IMR-90 (cell line): ENCODE measurements around the gene CATSPERZ. TPM values are rescaled to one million over a fixed set of nuclear protein-coding genes. Genes with fewer than 3 reads are reported as not detected.

Source experiments
- ATAC-seq: fragments of 200-7000 bp; cut with Tn5 transposase; 2 replicates; pipeline ENCODE4 v1.9.1; 2020; ENCODE audit warnings: low read depth, mild to moderate bottlenecking, moderate library complexity
- BruUV-seq: library from RNA; stranded (reverse); fragments of 400-500 nt; replicated peaks from 2 replicates; lab custom pipeline; 2021; lab: Mats Ljungman, UMichigan
- CTCF ChIA-PET: fragments of 300-600 bp; formaldehyde crosslinking; extraction: SDS; loops from one replicate; lab custom pipeline; 2021; ENCODE audit warnings: antibody characterized with exemption; lab: Yijun Ruan, JAX
- POLR2A ChIA-PET: fragments of 300-600 bp; sonication (Branson Sonifier 250); formaldehyde crosslinking; loops from one replicate; lab custom pipeline; 2022; ENCODE audit warnings: antibody characterized with exemption; ENCODE audit not compliant: unreplicated experiment; lab: Charles Lee
- DNase-seq: peaks from one replicate; pipeline ENCODE4 v3.0.0; 2013
- H2AFZ ChIP-seq: replicated peaks from 2 replicates; pipeline ENCODE3; 2013; ENCODE audit warnings: low read length, mild to moderate bottlenecking; ENCODE audit not compliant: poor library complexity
- H2AK5ac ChIP-seq: 2 replicates; pipeline ENCODE4 v1.6.1; 2013; ENCODE audit warnings: low read depth, low read length, inconsistent platforms
- H2AK9ac ChIP-seq: replicated peaks from 2 replicates; pipeline ENCODE3; 2013; ENCODE audit warnings: mild to moderate bottlenecking, low read depth, low read length, moderate library complexity; ENCODE audit not compliant: poor library complexity
- H2BK120ac ChIP-seq: 2 replicates; pipeline ENCODE4 v1.6.1; 2013; ENCODE audit warnings: low read depth, low read length, inconsistent platforms
- H2BK15ac ChIP-seq: 3 replicates; pipeline ENCODE4 v1.6.1; 2013; ENCODE audit warnings: low read depth, low read length, inconsistent platforms
- H2BK20ac ChIP-seq: 2 replicates; pipeline ENCODE4 v1.6.1; 2013; ENCODE audit warnings: low read depth, mild to moderate bottlenecking, inconsistent platforms, low read length, moderate library complexity
- H2BK5ac ChIP-seq: 2 replicates; pipeline ENCODE4 v1.6.1; 2013; ENCODE audit warnings: mild to moderate bottlenecking, low read depth, low read length, inconsistent platforms; ENCODE audit not compliant: poor library complexity, severe bottlenecking
- H3K14ac ChIP-seq: replicated peaks from 2 replicates; pipeline ENCODE4 v1.6.1; 2013; ENCODE audit warnings: low read depth, low read length, inconsistent platforms
- H3K18ac ChIP-seq: 2 replicates; pipeline ENCODE4 v1.6.1; 2013; ENCODE audit warnings: low read depth, low read length, control low read depth
- H3K23ac ChIP-seq: 2 replicates; pipeline ENCODE4 v1.6.1; 2013; ENCODE audit warnings: low read depth, low read length, inconsistent platforms
- H3K27ac ChIP-seq: 2 replicates; pipeline ENCODE4 v1.5.1; 2013; ENCODE audit warnings: mild to moderate bottlenecking, control low read depth, low read length; ENCODE audit not compliant: insufficient read depth
- H3K27me3 ChIP-seq: 2 replicates; pipeline ENCODE4 v1.6.1; 2013; ENCODE audit warnings: low read length; ENCODE audit not compliant: control insufficient read depth, insufficient read depth
- H3K36me3 ChIP-seq: 2 replicates; pipeline ENCODE4 v1.6.1; 2013; ENCODE audit warnings: low read length, mixed read lengths; ENCODE audit not compliant: control insufficient read depth, insufficient read depth
- H3K4ac ChIP-seq: 2 replicates; pipeline ENCODE4 v1.6.1; 2013; ENCODE audit warnings: low read depth, low read length, inconsistent platforms
- H3K4me1 ChIP-seq: 2 replicates; pipeline ENCODE4 v1.6.1; 2013; ENCODE audit warnings: low read length, mixed read lengths; ENCODE audit not compliant: control insufficient read depth, insufficient read depth
- H3K4me2 ChIP-seq: 2 replicates; pipeline ENCODE4 v1.6.1; 2013; ENCODE audit warnings: low read depth, mild to moderate bottlenecking, control low read depth, low read length, moderate library complexity
- H3K4me3 ChIP-seq: 2 replicates; pipeline ENCODE4 v1.5.1; 2013; ENCODE audit warnings: low read depth, mild to moderate bottlenecking, control low read depth, low read length, moderate library complexity; ENCODE audit not compliant: insufficient read depth
- H3K56ac ChIP-seq: 2 replicates; pipeline ENCODE4 v1.6.1; 2013; ENCODE audit warnings: low read length, inconsistent platforms; ENCODE audit not compliant: insufficient read depth; ENCODE audit errors: extremely low read depth
- H3K79me1 ChIP-seq, 2 experiments: 2 replicates each; pipeline ENCODE4 v1.6.1; 2013; ENCODE audit warnings: low read length in 2 of 2, inconsistent platforms in 1 of 2, low read depth in 1 of 2
- H3K9ac ChIP-seq: 2 replicates; pipeline ENCODE4 v1.6.1; 2013; ENCODE audit warnings: low read depth, low read length, control low read depth
- H3K9me1 ChIP-seq: 2 replicates; pipeline ENCODE4 v1.6.1; 2013; ENCODE audit warnings: low read length, inconsistent platforms; ENCODE audit not compliant: insufficient read depth
- H3K9me3 ChIP-seq: 2 replicates; pipeline ENCODE4 v1.6.1; 2013; ENCODE audit warnings: low read length; ENCODE audit not compliant: control insufficient read depth, insufficient read depth
- H4K20me1 ChIP-seq: 2 replicates; pipeline ENCODE4 v1.6.1; 2013; ENCODE audit warnings: low read length, inconsistent platforms; ENCODE audit not compliant: insufficient read depth
- H4K5ac ChIP-seq: 2 replicates; pipeline ENCODE4 v1.6.1; 2013; ENCODE audit warnings: mild to moderate bottlenecking, low read depth, low read length, control low read depth
- H4K8ac ChIP-seq, 2 experiments: 2 replicates each; pipeline ENCODE4 v1.6.1; 2013; ENCODE audit warnings: low read depth in 2 of 2, low read length in 2 of 2, control low read depth in 1 of 2, inconsistent platforms in 1 of 2
- H4K91ac ChIP-seq: 2 replicates; pipeline ENCODE4 v1.6.1; 2013; ENCODE audit warnings: low read depth, low read length, inconsistent platforms; ENCODE audit not compliant: insufficient read depth
- BHLHE40 ChIP-seq: fragments of 150-350 bp; IDR thresholded peaks from 2 replicates; pipeline ENCODE4 v1.6.1; 2016; ENCODE audit warnings: mild to moderate bottlenecking, low read depth, low read length
- CEBPB ChIP-seq: IDR thresholded peaks from 2 replicates; pipeline ENCODE4 v1.6.1; 2012; ENCODE audit warnings: low read depth, low read length, improper control_type of control experiment
- CHD1 ChIP-seq: IDR thresholded peaks from 2 replicates; pipeline ENCODE4 v1.6.1; 2012; ENCODE audit warnings: low read depth, low read length, improper control_type of control experiment
- FOS ChIP-seq: fragments of 150-350 bp; IDR thresholded peaks from 2 replicates; pipeline ENCODE4 v1.6.1; 2016; ENCODE audit warnings: low read depth, low read length
- MAFK ChIP-seq: IDR thresholded peaks from 2 replicates; pipeline ENCODE4 v1.6.1; 2012; ENCODE audit warnings: low read depth, low read length, improper control_type of control experiment
- MAZ ChIP-seq: IDR thresholded peaks from 2 replicates; pipeline ENCODE4 v1.6.1; 2012; ENCODE audit warnings: low read depth, mild to moderate bottlenecking, low read length, improper control_type of control experiment, moderate library complexity, borderline replicate concordance
- MXI1 ChIP-seq: IDR thresholded peaks from 2 replicates; pipeline ENCODE4 v1.6.1; 2012; ENCODE audit warnings: low read depth, mild to moderate bottlenecking, low read length, moderate library complexity, borderline replicate concordance
- POLR2A ChIP-seq: IDR thresholded peaks from 2 replicates; pipeline ENCODE4 v1.6.1; 2012; ENCODE audit warnings: mild to moderate bottlenecking, low read depth, low read length
- RAD21 ChIP-seq: IDR thresholded peaks from 2 replicates; pipeline ENCODE4 v1.6.1; 2012; ENCODE audit warnings: low read length, improper control_type of control experiment
- RCOR1 ChIP-seq: IDR thresholded peaks from 2 replicates; pipeline ENCODE4 v1.6.1; 2012; ENCODE audit warnings: mild to moderate bottlenecking, low read length, improper control_type of control experiment; ENCODE audit not compliant: insufficient replicate concordance
- RFX5 ChIP-seq: IDR thresholded peaks from 2 replicates; pipeline ENCODE4 v1.8.0; 2012; ENCODE audit warnings: low read depth, mild to moderate bottlenecking, low read length, moderate library complexity
- SMC3 ChIP-seq: fragments of 150-350 bp; IDR thresholded peaks from 2 replicates; pipeline ENCODE4 v1.6.1; 2016; ENCODE audit warnings: low read depth, mild to moderate bottlenecking, antibody characterized with exemption, low read length, moderate library complexity
- WGBS, 2 experiments: methylation state at CpG; one replicate each; pipeline versions ENCODE4 v1.1.5 to v1.1.7; 2013; ENCODE audit warnings: missing lambda C conversion rate in 2 of 2; ENCODE audit not compliant: insufficient read length in 1 of 2; ENCODE audit errors: extremely low coverage in 2 of 2; 5-methylcytosine and 5-hydroxymethylcytosine counted together
- dilution Hi-C: fragments of 300-500 bp; cut with HindIII; formaldehyde crosslinking; loops from one replicate; pipeline ENCODE4 v1.14.3; 2018; ENCODE audit warnings: low sequenced_read_pairs; ENCODE audit not compliant: unreplicated experiment
- in situ Hi-C: fragments of 300-500 bp; cut with MboI; formaldehyde crosslinking; loops from 3 replicates; pipeline ENCODE4 v1.14.3; 2019; ENCODE audit warnings: low sequenced_read_pairs, inconsistent platforms, mixed read lengths
- intact Hi-C: fragments of 100-400 bp; cut with micrococcal nuclease; formaldehyde crosslinking; loops from 2 replicates; pipeline ENCODE4 v1.10.0; 2022
- polyA plus RNA-seq, 3 experiments: library from polyadenylated mRNA; depleted of rRNA; stranded (reverse); fragments of >200 nt; gene quantifications; 2 replicates each; pipeline ENCODE4 v1.2.3, GENCODE V29; 2012; ENCODE audit warnings: low replicate concordance in 1 of 3
- total RNA-seq: library from RNA; depleted of rRNA; stranded (reverse); fragments of >200 nt; gene quantifications from 2 replicates; pipeline ENCODE4 v1.2.3, GENCODE V29; 2012
- TF ChIP-seq, protein P1 (sequence below): fragments of 150-350 bp; IDR thresholded peaks from 2 replicates; pipeline ENCODE4 v1.6.1; 2017; ENCODE audit warnings: mild to moderate bottlenecking, antibody characterized with exemption, low read length, low read depth
- TF ChIP-seq, protein P2 (sequence below): fragments of 150-350 bp; IDR thresholded peaks from 2 replicates; pipeline ENCODE4 v1.6.1; 2016; ENCODE audit warnings: low read depth, mild to moderate bottlenecking, low read length, moderate library complexity, borderline replicate concordance
- TF ChIP-seq, protein P3 (sequence below): conservative IDR thresholded peaks from 2 replicates; pipeline ENCODE4 v1.5.1; 2012; ENCODE audit warnings: mild to moderate bottlenecking, low read depth, low read length, improper control_type of control experiment

The CATSPERZ gene
- total and polyA plus RNA-seq, 2 of the 4 experiments (the other 2 are of a cell fraction): not detected

DNA sequence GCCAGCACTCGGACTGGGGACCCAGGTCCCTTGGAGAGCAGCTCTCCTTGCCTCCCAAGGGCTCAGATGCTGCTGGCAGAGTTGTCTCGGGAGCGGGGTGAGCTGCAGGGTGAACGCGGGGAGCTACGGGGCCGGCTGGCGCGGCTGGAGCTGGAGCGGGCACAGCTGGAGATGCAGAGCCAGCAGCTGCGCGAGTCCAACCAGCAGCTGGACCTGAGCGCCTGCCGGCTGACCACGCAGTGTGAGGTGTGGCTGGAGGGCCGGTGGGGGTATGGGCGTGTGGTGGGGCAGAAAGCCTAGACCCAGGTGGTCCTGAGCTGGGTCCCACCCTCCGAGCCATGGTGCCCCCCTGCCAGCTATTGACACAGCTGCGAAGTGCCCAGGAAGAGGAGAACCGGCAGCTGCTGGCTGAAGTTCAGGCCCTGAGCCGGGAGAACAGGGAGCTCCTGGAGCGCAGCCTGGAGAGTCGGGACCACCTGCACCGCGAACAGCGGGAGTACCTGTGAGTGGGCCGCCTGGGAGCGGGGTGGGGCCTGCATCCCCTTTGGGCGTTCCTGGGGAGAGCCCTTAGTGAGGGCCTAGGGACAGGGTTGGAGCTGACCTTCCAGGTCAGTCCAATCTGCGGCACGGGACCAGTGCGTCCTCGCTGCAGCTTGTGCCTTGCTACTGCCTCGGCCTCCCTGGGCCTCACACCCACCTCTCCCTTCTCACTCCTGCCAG is 53.0 kb downstream of the CATSPERZ start:
- dilution Hi-C loops: no loop called here
- WGBS, 2 experiments: 82% methylated on average over 23 of the region's 34 CpGs; no CpG with 5 or more reads in 1 of the 2 experiments
- no peak overlapping the region for H3K56ac ChIP-seq
- no peak overlapping the region for H3K4me2 ChIP-seq
- H3K9me1 ChIP-seq: peaks cover 9% of the 10 kb centered on the region; the same call in 1 of the 2 replicates
- H3K14ac ChIP-seq: no peak overlapping the region
- no peaks in the 10 kb centered on the region for H3K27me3 ChIP-seq
- no peak overlapping the region for H2AK5ac ChIP-seq
- no peak overlapping the region for H4K91ac ChIP-seq
- no peak overlapping the region for H2AFZ ChIP-seq
- peaks cover 14% of the 10 kb centered on the region for H3K4me1 ChIP-seq
- no peak overlapping the region for H4K8ac ChIP-seq
- H3K9ac ChIP-seq: no peak overlapping the region
- H4K5ac ChIP-seq: no peak overlapping the region
- intact Hi-C loops: no loop called here
- no peak overlapping the region for H2BK120ac ChIP-seq
- no peaks in the 10 kb centered on the region for H4K20me1 ChIP-seq
- H2BK5ac ChIP-seq: no peak overlapping the region
- CTCF ChIA-PET: interaction anchor here (0.6 to 1.1 kb wide), 2 partner anchors 52 to 335 kb away, joined by 3 read pairs; partner anchors contain the start of gene CATSPERZ
- no peak overlapping the region for H3K18ac ChIP-seq
- H3K4ac ChIP-seq: no peak overlapping the region
- no peak overlapping the region for H2AK9ac ChIP-seq
- no peak overlapping the region for H3K27ac ChIP-seq
- no TSS peak for BruUV-seq
- in situ Hi-C loops: no loop called here
- no peaks in the 10 kb centered on the region for H3K9me3 ChIP-seq
- no peak overlapping the region for H3K23ac ChIP-seq
- H2BK15ac ChIP-seq: no peak overlapping the region
- H3K4me3 ChIP-seq: no peak overlapping the region
- H2BK20ac ChIP-seq: no peak overlapping the region
- H3K36me3 ChIP-seq: no peaks in the 10 kb centered on the region
- POLR2A ChIA-PET: no interaction called here
- ATAC-seq: no peak
- no peak for DNase-seq
- peaks cover 0 to 11% of the 10 kb centered on the region in 2 experiments; a peak in 3 of 4 replicates for H3K79me1 ChIP-seq
- TF ChIP-seq CEBPB: no peak
- TF ChIP-seq, protein P1, sequence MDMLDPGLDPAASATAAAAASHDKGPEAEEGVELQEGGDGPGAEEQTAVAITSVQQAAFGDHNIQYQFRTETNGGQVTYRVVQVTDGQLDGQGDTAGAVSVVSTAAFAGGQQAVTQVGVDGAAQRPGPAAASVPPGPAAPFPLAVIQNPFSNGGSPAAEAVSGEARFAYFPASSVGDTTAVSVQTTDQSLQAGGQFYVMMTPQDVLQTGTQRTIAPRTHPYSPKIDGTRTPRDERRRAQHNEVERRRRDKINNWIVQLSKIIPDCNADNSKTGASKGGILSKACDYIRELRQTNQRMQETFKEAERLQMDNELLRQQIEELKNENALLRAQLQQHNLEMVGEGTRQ: no peak
- TF ChIP-seq RAD21: no peak
- TF ChIP-seq FOS: no peak
- no peak for TF ChIP-seq BHLHE40
- no peak for TF ChIP-seq MAZ
- TF ChIP-seq RCOR1: no peak
- TF ChIP-seq MAFK: no peak
- no peak for TF ChIP-seq MXI1
- TF ChIP-seq POLR2A: no peak
- no peak for TF ChIP-seq SMC3
- no peak for TF ChIP-seq CHD1
- TF ChIP-seq, protein P2, sequence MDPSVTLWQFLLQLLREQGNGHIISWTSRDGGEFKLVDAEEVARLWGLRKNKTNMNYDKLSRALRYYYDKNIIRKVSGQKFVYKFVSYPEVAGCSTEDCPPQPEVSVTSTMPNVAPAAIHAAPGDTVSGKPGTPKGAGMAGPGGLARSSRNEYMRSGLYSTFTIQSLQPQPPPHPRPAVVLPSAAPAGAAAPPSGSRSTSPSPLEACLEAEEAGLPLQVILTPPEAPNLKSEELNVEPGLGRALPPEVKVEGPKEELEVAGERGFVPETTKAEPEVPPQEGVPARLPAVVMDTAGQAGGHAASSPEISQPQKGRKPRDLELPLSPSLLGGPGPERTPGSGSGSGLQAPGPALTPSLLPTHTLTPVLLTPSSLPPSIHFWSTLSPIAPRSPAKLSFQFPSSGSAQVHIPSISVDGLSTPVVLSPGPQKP: no peak
- TF ChIP-seq, protein P3, sequence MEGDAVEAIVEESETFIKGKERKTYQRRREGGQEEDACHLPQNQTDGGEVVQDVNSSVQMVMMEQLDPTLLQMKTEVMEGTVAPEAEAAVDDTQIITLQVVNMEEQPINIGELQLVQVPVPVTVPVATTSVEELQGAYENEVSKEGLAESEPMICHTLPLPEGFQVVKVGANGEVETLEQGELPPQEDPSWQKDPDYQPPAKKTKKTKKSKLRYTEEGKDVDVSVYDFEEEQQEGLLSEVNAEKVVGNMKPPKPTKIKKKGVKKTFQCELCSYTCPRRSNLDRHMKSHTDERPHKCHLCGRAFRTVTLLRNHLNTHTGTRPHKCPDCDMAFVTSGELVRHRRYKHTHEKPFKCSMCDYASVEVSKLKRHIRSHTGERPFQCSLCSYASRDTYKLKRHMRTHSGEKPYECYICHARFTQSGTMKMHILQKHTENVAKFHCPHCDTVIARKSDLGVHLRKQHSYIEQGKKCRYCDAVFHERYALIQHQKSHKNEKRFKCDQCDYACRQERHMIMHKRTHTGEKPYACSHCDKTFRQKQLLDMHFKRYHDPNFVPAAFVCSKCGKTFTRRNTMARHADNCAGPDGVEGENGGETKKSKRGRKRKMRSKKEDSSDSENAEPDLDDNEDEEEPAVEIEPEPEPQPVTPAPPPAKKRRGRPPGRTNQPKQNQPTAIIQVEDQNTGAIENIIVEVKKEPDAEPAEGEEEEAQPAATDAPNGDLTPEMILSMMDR: no peak
- no peak for TF ChIP-seq RFX5
